ENCODE data around the gene BTBD9.

The BTBD9 gene

GRCh38 chr6:38188677-38189335, 450.9 kb downstream of the BTBD9 start:
- DNase-seq: no peak

GRCh38 chr6:38187811-38188590, 451.7 kb downstream of the BTBD9 start:
- no peak for DNase-seq

- no peak for DNase-seq
Observed at GRCh38 chr6:38187325-38187724, 452.4 kb downstream of the BTBD9 start.

GRCh38 chr6:38185752-38186151, 454.0 kb downstream of the BTBD9 start:
- no peak for DNase-seq

- DNase-seq: no peak
Observed at GRCh38 chr6:38185244-38185643, 454.5 kb downstream of the BTBD9 start.

- DNase-seq: no peak
Observed at GRCh38 chr6:38184585-38185080, 455.1 kb downstream of the BTBD9 start.

- no peak for DNase-seq
Observed at GRCh38 chr6:38183856-38184584, 455.7 kb downstream of the BTBD9 start.

- DNase-seq: no peak
Observed at GRCh38 chr6:38182426-38182825, 457.3 kb downstream of the BTBD9 start.

GRCh38 chr6:38180586-38180985, 459.1 kb downstream of the BTBD9 start:
- DNase-seq: peak in 1 of 2 experiments; percentile 32

- no peak for DNase-seq
Observed at GRCh38 chr6:38179794-38180430, 459.8 kb downstream of the BTBD9 start.

GRCh38 chr6:38179300-38179699, 460.4 kb downstream of the BTBD9 start:
- no peak for DNase-seq

GRCh38 chr6:38178584-38178886, 461.2 kb downstream of the BTBD9 start:
- DNase-seq: no peak

GRCh38 chr6:38177882-38178583, 461.7 kb downstream of the BTBD9 start:
- no peak for DNase-seq

- no peak for DNase-seq
Observed at GRCh38 chr6:38176797-38177751, 462.7 kb downstream of the BTBD9 start.

- DNase-seq: no peak
Observed at GRCh38 chr6:38175786-38176185, 463.9 kb downstream of the BTBD9 start.

GRCh38 chr6:38174806-38175495, 464.8 kb downstream of the BTBD9 start:
- DNase-seq: no peak

GRCh38 chr6:38174315-38174714, 465.4 kb downstream of the BTBD9 start:
- no peak for DNase-seq

- DNase-seq: no peak
Observed at GRCh38 chr6:38173909-38174308, 465.8 kb downstream of the BTBD9 start.

- no peak for DNase-seq
Observed at GRCh38 chr6:38172739-38173410, 466.9 kb downstream of the BTBD9 start.

All from NCI-H1930 (cell line).